ENCODE results near the gene ADCK2. TPM values are rescaled to one million over a fixed set of nuclear protein-coding genes. Genes with fewer than 3 reads are reported as not detected.

Gene ADCK2
- total RNA-seq, 4 donors from 2014 or later = 19.8 to 40.4 (median 25.8) TPM

GRCh38 chr7:140695381-140695780 lies 22.6 kb downstream of the ADCK2 start:
- DNase-seq = peak in 1 of 3 donors; percentile 42
- H3K9me3 ChIP-seq = no peaks in the 10 kb centered on the region
- H3K4me3 ChIP-seq = no peak overlapping the region
- H3K36me3 ChIP-seq = peaks cover 0 to 8% (median 0%) of the 10 kb centered on the region in 3 donors
- no peaks in the 10 kb centered on the region for H3K27me3 ChIP-seq
- peaks cover 0 to 20% (median 8%) of the 10 kb centered on the region in 4 donors for H3K4me1 ChIP-seq
- H3K27ac ChIP-seq = no peak overlapping the region
- TF ChIP-seq, protein P1, sequence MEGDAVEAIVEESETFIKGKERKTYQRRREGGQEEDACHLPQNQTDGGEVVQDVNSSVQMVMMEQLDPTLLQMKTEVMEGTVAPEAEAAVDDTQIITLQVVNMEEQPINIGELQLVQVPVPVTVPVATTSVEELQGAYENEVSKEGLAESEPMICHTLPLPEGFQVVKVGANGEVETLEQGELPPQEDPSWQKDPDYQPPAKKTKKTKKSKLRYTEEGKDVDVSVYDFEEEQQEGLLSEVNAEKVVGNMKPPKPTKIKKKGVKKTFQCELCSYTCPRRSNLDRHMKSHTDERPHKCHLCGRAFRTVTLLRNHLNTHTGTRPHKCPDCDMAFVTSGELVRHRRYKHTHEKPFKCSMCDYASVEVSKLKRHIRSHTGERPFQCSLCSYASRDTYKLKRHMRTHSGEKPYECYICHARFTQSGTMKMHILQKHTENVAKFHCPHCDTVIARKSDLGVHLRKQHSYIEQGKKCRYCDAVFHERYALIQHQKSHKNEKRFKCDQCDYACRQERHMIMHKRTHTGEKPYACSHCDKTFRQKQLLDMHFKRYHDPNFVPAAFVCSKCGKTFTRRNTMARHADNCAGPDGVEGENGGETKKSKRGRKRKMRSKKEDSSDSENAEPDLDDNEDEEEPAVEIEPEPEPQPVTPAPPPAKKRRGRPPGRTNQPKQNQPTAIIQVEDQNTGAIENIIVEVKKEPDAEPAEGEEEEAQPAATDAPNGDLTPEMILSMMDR (IDR thresholded peaks at IDR 0.05) = no peak
- TF ChIP-seq POLR2A (IDR thresholded peaks at IDR 0.05) = no peak

DNA sequence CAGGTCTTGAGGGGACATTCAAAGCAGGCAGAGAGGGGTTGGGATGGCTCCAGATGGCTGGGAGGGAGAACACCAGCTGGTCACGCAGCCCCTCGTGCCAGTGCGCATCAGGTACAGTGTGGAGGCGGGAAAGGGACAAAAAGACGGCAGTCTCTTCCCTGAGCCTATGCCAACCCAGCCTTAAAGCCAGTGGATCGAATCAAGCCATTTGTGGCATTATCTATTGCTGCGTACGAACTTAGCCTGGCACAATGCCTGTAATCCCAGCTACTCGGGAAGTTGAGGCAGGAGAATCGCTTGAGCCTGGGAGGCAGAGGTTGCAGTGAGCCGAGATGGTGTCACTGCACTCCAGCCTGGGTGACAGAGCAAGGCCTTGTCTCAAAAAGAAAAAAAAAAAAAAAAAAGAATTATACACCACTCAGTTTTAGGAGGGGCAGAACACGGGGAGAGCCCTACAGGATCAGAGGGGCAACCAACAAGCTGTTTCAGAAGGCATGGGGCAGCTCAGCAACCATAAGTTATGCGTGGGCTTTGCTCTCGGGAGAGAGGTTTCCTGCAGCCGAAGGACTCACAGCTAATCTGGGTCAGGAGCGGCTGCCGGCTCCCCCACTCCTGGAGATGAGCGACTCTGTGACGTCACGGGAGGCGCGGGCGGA lies 23.4 kb downstream of the ADCK2 start:
- peak overlapping the region; percentile 91 to 94 (median 92) for H3K27ac ChIP-seq
- peaks cover 0 to 20% (median 8%) of the 10 kb centered on the region in 4 donors for H3K4me1 ChIP-seq
- no peaks in the 10 kb centered on the region for H3K9me3 ChIP-seq
- DNase-seq = peak in 2 of 3 donors; percentile 98
- H3K36me3 ChIP-seq = peaks cover 0 to 8% (median 0%) of the 10 kb centered on the region in 3 donors
- no peaks in the 10 kb centered on the region for H3K27me3 ChIP-seq
- peak overlapping the region; percentile 79 to 98 (median 88) for H3K4me3 ChIP-seq
- TF ChIP-seq, protein P1 (IDR thresholded peaks at IDR 0.05) = no peak
- no peak for TF ChIP-seq POLR2A (IDR thresholded peaks at IDR 0.05)

GRCh38 chr7:140696680-140697446 lies 24.1 kb downstream of the ADCK2 start, which contains the start of gene NDUFB2:
NDUFB2 (plus strand) TSS chr7:140696708; CDS start chr7:140696745, 37 bp downstream.
- Histone ChIP-seq H3K27ac (peak within 1 kb of the TSS; percentile 91 to 94 (median 92)), H3K4me3 (peak within 1 kb of the TSS; percentile 79 to 98 (median 88)), H3K4me1 (peaks cover 0 to 20% (median 8%) of the 10 kb centered on the region in 4 donors), H3K9me3 (no peaks in the 10 kb centered on the region), H3K27me3 (no peaks in the 10 kb centered on the region), H3K36me3 (peaks cover 0 to 5% (median 0%) of the 10 kb centered on the region in 3 donors)
- TF ChIP-seq, protein P1 (IDR thresholded peaks at IDR 0.05) = peak in 2 of 6 experiments; percentile 10 to 21
- TF ChIP-seq POLR2A (IDR thresholded peaks at IDR 0.05) = peak; percentile 89 to 95
- DNase-seq = peak; percentile 81 to 97 (median 90)

DNA sequence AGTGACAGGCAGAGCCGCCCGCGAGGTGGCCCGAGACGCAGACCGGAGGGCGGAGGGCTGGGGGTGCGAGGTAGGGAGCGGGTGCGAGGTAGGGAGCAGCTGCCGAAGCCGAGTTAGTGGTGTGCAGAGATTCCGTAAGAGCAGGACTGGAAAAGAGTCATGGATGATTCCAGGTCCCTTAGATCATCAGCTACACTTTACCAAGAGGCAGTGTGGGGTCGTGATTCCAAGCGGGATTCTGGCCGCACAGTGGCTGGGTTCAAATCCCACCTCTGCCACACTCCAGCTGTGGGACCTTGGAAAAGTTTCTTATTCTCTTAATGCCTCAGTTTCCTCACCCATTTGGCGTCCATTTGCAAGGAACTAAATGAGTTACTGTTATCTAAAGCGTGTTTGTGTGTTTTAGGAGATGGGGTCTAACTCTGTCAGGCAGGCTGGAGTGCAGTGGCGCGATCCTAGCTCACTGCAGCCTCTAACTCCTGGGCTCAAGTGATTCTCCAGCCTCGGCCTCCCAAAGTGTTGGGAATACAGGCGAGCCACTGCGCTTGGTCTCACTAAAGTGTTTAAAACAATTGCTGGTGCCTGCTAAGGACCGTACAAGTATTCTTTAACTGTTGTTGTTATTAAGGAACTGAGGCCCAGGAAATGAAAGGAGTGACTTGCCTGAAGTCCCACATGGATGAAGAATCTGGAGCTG lies 24.9 kb downstream of the ADCK2 start:
- TF ChIP-seq, protein P1 (IDR thresholded peaks at IDR 0.05) = peak in 1 of 6 experiments; percentile 2
- no peak for TF ChIP-seq POLR2A (IDR thresholded peaks at IDR 0.05)
- H3K4me3 ChIP-seq = peak overlapping the region; percentile 79 to 98 (median 88)
- H3K9me3 ChIP-seq = no peaks in the 10 kb centered on the region
- H3K27ac ChIP-seq = peak overlapping the region; percentile 91 to 94 (median 92)
- DNase-seq = peak in 1 of 3 donors; percentile 44
- no peaks in the 10 kb centered on the region for H3K27me3 ChIP-seq
- peaks cover 0 to 20% (median 8%) of the 10 kb centered on the region in 4 donors for H3K4me1 ChIP-seq
- H3K36me3 ChIP-seq = no peaks in the 10 kb centered on the region

DNA sequence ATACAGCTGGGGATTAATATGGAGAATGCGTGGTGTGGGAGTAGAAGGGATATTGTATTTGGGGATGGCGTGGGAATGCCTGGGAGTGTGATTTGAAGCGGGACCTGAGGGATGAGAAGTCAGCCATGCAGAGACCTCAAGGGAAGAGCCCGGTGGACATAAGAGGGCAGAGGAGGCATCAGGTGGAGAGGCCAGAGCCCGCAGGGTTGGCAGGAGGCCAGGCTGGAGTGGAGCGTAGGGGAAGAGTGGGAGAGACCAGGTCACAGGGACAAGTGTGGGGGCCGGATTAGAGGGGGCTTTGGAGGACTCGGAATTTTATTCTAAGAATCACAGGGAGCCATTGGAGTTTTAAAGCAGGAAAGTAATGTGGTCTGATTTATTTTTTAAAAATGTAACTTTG lies 25.7 kb downstream of the ADCK2 start:
- DNase-seq = peak in 1 of 3 donors; percentile 45
- H3K36me3 ChIP-seq = no peaks in the 10 kb centered on the region
- no peaks in the 10 kb centered on the region for H3K9me3 ChIP-seq
- H3K4me3 ChIP-seq = no peak overlapping the region
- H3K27ac ChIP-seq = no peak overlapping the region
- TF ChIP-seq, protein P1 (IDR thresholded peaks at IDR 0.05) = no peak
- TF ChIP-seq POLR2A (IDR thresholded peaks at IDR 0.05) = no peak
- peaks cover 0 to 20% (median 8%) of the 10 kb centered on the region in 4 donors for H3K4me1 ChIP-seq
- no peaks in the 10 kb centered on the region for H3K27me3 ChIP-seq

Measured in Peyer's patch (tissue), 4 donors.